NCI-H524 treated with DMSO at 0.1 percent for 48 hours (cell line): Measurements from ENCODE around the gene SLC12A6.

Experiments used
- DNase-seq: peaks from one replicate; lab custom pipeline; 2025; lab: John Stamatoyannopoulos, UW

The SLC12A6 gene

DNA sequence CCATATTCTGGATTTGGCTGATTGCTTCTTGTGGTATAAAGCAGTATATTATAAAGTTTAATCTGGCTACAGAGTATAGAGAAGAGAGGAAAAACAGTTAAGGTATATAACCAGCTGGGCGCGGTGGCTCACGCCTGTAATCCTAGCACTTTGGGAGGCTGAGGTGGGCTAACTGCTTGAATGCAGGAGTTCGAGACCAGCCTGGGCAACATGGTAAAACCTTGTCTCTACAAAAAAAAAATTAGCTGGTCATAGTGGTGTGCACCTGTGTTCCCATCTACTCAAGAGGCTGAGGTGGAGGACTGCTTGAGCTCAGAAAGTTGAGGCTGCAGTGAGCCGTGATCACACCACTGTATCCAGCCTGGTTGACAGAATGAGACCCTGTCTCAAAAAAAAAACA lies 7.3 kb downstream of the SLC12A6 start:
- no peak for DNase-seq

- DNase-seq = no peak
These were observed 8.6 kb downstream of the SLC12A6 start for GRCh38 chr15:34329006-34329405.

GRCh38 chr15:34327906-34328305 lies 9.7 kb downstream of the SLC12A6 start:
- DNase-seq = no peak

DNA sequence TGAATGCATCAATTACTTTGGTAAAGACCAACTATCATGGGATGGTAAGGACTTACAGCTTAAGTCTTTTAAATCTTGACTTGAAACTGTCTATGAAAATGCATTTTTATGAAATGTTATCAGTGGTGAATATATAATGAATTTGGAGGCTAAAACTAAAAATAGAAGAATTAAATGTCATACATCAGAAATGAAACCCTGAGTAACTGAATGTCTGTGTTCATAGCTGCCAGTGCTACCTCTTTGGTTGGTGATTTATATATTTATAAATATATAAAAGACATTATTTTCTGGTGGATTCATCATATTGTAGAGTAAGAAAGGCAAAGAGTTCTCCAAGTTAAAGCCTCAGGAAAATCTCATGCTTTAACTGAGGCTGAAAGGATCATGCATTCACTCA lies 12.2 kb downstream of the SLC12A6 start:
- DNase-seq = no peak

- DNase-seq = no peak
These were observed 12.6 kb downstream of the SLC12A6 start for GRCh38 chr15:34324933-34325332.

GRCh38 chr15:34323217-34323616 lies 14.4 kb downstream of the SLC12A6 start:
- no peak for DNase-seq

- DNase-seq = peak; percentile 81
These were observed 19.1 kb downstream of the SLC12A6 start for GRCh38 chr15:34318277-34319079.

- no peak for DNase-seq
These were observed 22.8 kb downstream of the SLC12A6 start for GRCh38 chr15:34314491-34315490.

DNA sequence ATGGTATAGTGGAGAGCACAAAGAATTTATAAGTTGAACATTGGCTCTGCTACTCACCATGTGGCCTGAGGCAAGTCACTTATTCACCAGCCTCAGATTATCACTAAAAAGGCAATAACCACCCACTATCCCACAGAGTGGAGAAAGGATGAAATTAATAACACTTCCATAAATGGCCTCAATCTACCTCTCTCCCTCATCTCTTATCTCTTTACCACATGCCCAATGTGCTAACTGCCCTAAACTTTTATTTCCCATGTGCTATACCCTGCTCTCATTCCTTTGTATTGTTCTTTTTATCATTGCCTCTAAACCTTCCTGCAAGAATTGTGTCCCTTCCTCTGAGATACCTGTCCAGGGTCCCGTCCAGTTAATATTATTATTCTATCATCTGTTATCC lies 26.0 kb downstream of the SLC12A6 start:
- no peak for DNase-seq

DNA sequence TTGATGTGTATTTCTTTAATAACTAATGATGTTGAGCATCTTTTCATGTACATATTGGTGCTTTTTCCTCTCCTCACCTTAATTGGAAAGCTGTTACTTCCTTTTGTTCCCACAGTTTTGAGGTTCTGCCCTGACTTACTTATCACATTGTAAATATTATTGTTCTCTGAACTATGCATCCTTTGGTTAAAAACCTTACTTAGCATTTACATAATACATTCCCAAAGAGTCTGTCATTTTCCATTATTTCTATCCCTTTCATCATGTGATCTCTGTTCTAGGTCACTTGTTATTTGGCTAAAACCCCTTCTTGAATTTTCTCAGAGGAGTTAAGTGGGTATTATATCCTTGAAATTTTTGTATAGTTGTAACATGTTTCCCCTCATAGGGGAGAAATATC lies 33.0 kb downstream of the SLC12A6 start:
- no peak for DNase-seq

DNA sequence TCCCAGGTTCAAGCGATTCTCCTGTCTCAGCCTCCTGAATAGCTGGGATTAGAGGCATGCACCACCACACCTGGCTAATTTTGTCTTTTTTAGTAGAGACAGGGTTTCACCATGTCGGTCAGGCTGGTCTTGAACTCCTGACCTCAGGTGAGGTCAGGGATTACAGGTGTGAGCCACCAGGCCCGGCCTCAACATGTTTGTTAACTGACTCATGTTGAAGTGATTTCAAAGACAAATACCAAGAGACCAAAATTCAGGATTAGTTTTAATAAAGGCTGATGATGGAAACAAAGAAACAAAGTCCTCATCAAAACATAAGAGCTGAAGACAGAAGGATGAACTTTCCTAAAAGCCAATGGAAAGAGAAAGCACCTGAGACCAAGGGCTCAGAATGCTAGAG lies 36.5 kb downstream of the SLC12A6 start:
- DNase-seq = no peak

DNA sequence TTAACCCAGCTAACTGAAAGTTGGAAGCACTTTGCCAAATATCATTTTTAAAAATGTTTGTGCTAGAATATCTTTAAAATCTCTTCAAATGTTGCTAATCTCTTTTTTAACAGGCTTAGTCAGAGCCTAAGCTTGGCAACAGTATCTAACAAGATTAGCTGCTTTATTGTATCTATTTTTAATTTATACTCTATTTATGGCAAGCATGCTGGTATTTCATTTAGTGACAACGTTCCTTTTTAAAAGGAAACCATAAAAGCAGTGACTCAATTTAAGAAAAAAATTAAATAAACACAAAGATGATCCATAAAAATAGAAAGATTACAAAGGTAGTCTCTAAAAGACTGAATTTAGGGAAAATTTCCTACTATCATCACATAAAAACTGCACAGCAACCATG lies 40.5 kb downstream of the SLC12A6 start:
- DNase-seq = no peak

- DNase-seq = no peak
These were observed 45.0 kb downstream of the SLC12A6 start for GRCh38 chr15:34292621-34293020.

DNA sequence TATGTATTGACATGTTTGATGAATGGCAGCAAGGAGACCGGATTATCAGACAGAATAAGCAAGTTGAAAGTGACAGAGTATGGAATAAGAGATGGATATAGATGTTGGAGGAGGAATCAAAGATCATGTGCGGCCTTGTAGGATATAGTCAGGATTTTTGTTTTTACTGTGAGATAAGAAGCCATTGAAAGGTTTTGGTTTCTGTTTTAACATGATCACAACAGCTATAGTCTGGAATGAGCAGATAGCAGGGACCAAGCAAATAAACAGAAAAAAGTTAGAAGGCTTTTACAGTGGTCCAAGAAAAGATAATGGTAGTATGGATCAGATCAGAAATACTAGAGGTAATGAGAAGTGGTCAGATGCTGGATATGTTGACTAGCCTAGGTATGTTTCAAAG lies 52.6 kb downstream of the SLC12A6 start:
- no peak for DNase-seq

DNA sequence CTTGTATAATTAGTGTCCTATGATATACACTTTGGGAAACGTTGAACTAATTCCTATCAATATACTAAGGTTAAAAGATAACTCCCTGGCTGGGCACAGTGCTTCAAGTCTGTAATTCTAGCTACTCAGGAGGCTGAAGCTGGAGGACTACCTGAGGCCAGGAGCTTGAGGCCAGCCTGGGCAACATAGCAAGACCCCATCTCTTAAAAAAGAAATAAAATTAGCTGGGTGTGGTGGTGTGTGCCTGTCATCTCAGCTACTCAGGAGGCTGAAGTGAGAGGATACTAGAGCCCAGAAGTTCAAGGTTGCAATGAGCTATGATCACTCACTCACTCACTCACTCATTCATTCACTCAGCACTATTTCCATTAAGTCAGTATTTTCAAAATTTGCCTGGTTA lies 55.2 kb downstream of the SLC12A6 start:
- DNase-seq = no peak

GRCh38 chr15:34280193-34280592 lies 57.4 kb downstream of the SLC12A6 start:
- no peak for DNase-seq

- DNase-seq = no peak
These were observed 58.2 kb downstream of the SLC12A6 start for GRCh38 chr15:34279368-34279767.

GRCh38 chr15:34275721-34276120 lies 61.9 kb downstream of the SLC12A6 start:
- no peak for DNase-seq

GRCh38 chr15:34275154-34275553 lies 62.4 kb downstream of the SLC12A6 start:
- no peak for DNase-seq

DNA sequence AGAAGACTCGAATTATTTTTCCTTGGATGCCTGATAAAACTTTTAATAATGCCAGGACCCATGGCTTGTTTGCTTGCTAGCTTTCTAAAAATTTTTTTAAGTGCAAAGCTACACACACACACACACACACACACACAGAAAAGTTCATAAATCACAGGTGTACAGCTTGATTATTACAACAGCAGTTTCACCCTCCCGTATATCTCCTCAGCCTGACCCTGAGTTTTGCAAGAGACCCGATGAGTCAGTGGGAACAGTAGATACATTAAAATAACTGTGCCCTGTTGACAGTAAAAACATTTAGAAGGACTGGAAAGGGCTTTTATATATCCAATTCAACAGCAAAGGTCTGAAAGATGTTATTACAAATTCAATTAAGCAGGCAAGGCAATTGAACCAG lies 66.1 kb downstream of the SLC12A6 start:
- no peak for DNase-seq

GRCh38 chr15:34266751-34267150 lies 70.8 kb downstream of the SLC12A6 start:
- no peak for DNase-seq

DNA sequence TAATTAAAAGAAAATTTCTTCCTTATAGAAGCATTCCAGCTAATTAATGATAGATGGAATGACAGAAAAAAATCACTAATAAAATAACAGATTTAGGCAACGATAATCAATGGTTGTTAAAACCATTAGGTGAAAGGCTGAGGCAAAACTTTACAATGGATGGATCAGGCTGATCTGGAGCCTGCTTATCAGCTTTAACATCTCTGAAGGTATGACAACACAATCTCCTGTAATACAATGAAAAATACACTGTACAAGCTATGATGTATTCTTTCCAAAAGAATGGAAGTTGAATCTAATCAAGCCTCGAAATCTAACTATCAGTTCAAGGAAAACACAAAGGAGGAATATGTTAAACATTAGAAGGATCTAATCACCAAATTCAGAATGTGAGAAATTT lies 73.5 kb downstream of the SLC12A6 start:
- DNase-seq = no peak

- DNase-seq = no peak
These were observed 75.2 kb downstream of the SLC12A6 start for GRCh38 chr15:34262362-34262761.
